HepG2 (cell line): Measurements from ENCODE around the gene LCN12.

ENCODE experiments used
- EZH2 ChIP-seq: conservative IDR thresholded peaks from 2 replicates; pipeline ENCODE4 v1.6.1; 2012; ENCODE audit warnings: mild to moderate bottlenecking, low read depth, low read length, moderate library complexity
- MLX ChIP-seq: IDR thresholded peaks from 2 replicates; pipeline ENCODE4 v1.6.1; 2016
- SMAD1 ChIP-seq: sonication (generic); formaldehyde crosslinking; IDR thresholded peaks from 2 replicates; pipeline ENCODE4 v1.4.0; 2020; ENCODE audit warnings: missing genetic modification reagents, low read depth, mild to moderate bottlenecking, borderline replicate concordance
- USF2 ChIP-seq, 2 experiments: sonication (generic) in 1 of 2; formaldehyde crosslinking in 1 of 2; IDR thresholded peaks; 2 replicates each; pipeline versions ENCODE4 v1.5.1 to v1.6.1; 2011 to 2020; ENCODE audit warnings: borderline replicate concordance in 1 of 2, low read depth in 1 of 2, low read length in 1 of 2, mild to moderate bottlenecking in 1 of 2, missing genetic modification reagents in 1 of 2, moderate library complexity in 1 of 2
- ZIK1 ChIP-seq: sonication (generic); formaldehyde crosslinking; IDR thresholded peaks from 2 replicates; pipeline ENCODE4 v1.5.0; 2020; ENCODE audit warnings: mild to moderate bottlenecking, low read depth, missing genetic modification reagents, borderline replicate concordance

GRCh38 chr9:136940526-136941230 is 11.4 kb upstream of the LCN12 start:
- TF ChIP-seq USF2 (IDR thresholded peaks at IDR 0.05; ENCODE audit: low read depth, low read length) = no peak
- no peak for TF ChIP-seq USF2 (CRISPR knock-in tag; IDR thresholded peaks at IDR 0.05; ENCODE audit: borderline replicate concordance)
- no peak for TF ChIP-seq EZH2
- no peak for TF ChIP-seq MLX (CRISPR knock-in tag)
- no peak for TF ChIP-seq SMAD1 (CRISPR knock-in tag)
- no peak for TF ChIP-seq ZIK1
